H1 (cell line): Measurements from ENCODE around the gene TNRC6B. TPM values are rescaled to one million over a fixed set of nuclear protein-coding genes. Genes with fewer than 3 reads are reported as not detected.
"Not testable (repeated sequence)": the region's sequence is repeated elsewhere in the genome, so short reads cannot be mapped to it uniquely, and the experiment has no call there.

Experiments used
- CTCF ChIA-PET: fragments of 300-600 bp; sonication (Branson Sonifier 250); formaldehyde crosslinking; loops from one replicate; lab custom pipeline; 2021; ENCODE audit not compliant: partially characterized antibody; lab: Charles Lee
- POLR2A ChIA-PET: fragments of 300-600 bp; sonication (Branson Sonifier 250); formaldehyde crosslinking; loops from one replicate; lab custom pipeline; 2021; ENCODE audit warnings: inconsistent platforms; ENCODE audit not compliant: partially characterized antibody; lab: Charles Lee
- DNase-seq, 2 experiments: peaks; one replicate each; pipeline versions ENCODE4 v3.0.0 to v3.0.0-alpha.2; 2010 to 2022; ENCODE audit warnings: low spot score in 2 of 2, low read depth in 1 of 2, mixed read lengths in 1 of 2
- FAIRE-seq: peaks from 2 replicates; lab custom pipeline; 2011; peaks lifted over from hg19 to GRCh38; lab: Jason Lieb, UNC
- H2AFZ ChIP-seq: 2 replicates; pipeline ENCODE4 v1.8.1; 2012; ENCODE audit warnings: low read length, inconsistent platforms
- H2AK5ac ChIP-seq: 2 replicates; pipeline ENCODE4 v1.6.1; 2013; ENCODE audit warnings: low read depth, low read length
- H2BK120ac ChIP-seq: replicated peaks from 2 replicates; pipeline ENCODE3; 2013; ENCODE audit warnings: low read depth, low read length, inconsistent platforms
- H2BK12ac ChIP-seq: 2 replicates; pipeline ENCODE4 v1.6.1; 2013; ENCODE audit warnings: low read depth, low read length
- H2BK15ac ChIP-seq: 2 replicates; pipeline ENCODE4 v1.6.1; 2013; ENCODE audit warnings: low read length
- H2BK20ac ChIP-seq: 2 replicates; pipeline ENCODE4 v1.6.1; 2013; ENCODE audit warnings: low read length
- H2BK5ac ChIP-seq: 2 replicates; pipeline ENCODE4 v1.6.1; 2013; ENCODE audit warnings: low read depth, low read length
- H3K14ac ChIP-seq: 2 replicates; pipeline ENCODE4 v1.6.1; 2013; ENCODE audit warnings: inconsistent platforms; ENCODE audit not compliant: insufficient read length
- H3K18ac ChIP-seq: 2 replicates; pipeline ENCODE4 v1.6.1; 2013; ENCODE audit warnings: low read length; ENCODE audit errors: extremely low read depth
- H3K23ac ChIP-seq: 2 replicates; pipeline ENCODE4 v1.6.1; 2013; ENCODE audit warnings: inconsistent platforms; ENCODE audit not compliant: insufficient read length
- H3K23me2 ChIP-seq: 2 replicates; pipeline ENCODE4 v1.6.1; 2013; ENCODE audit warnings: low read depth, low read length
- H3K27ac ChIP-seq: 2 replicates; pipeline ENCODE4 v1.6.1; 2011; ENCODE audit warnings: low read depth, low read length, inconsistent platforms
- H3K27me3 ChIP-seq, 4 experiments: replicated peaks in 1 of 4; 1 replicate in 1 of 4; 2 replicates in 3 of 4; pipeline versions ENCODE4 v1.6.1 to v1.8.1; 2011 to 2013; ENCODE audit warnings: low read length in 3 of 4, mild to moderate bottlenecking in 3 of 4, inconsistent platforms in 2 of 4, mixed read lengths in 2 of 4, moderate library complexity in 1 of 4; ENCODE audit not compliant: control insufficient read depth in 3 of 4, insufficient read depth in 3 of 4; ENCODE audit errors: extremely low read depth in 1 of 4
- H3K36me3 ChIP-seq, 4 experiments: 2 replicates each; pipeline versions ENCODE4 v1.6.1 to v1.8.1; 2011 to 2013; ENCODE audit warnings: mild to moderate bottlenecking in 4 of 4, low read length in 3 of 4, moderate library complexity in 2 of 4, control low read depth in 1 of 4, inconsistent platforms in 1 of 4; ENCODE audit not compliant: insufficient read depth in 4 of 4, control insufficient read depth in 2 of 4
- H3K4ac ChIP-seq: replicated peaks from 2 replicates; pipeline ENCODE3; 2013; ENCODE audit warnings: low read length, low read depth, mixed read lengths, inconsistent platforms; ENCODE audit not compliant: insufficient read length
- H3K4me1 ChIP-seq, 4 experiments: replicated peaks in 1 of 4; 1 replicate in 1 of 4; 2 replicates in 3 of 4; pipeline versions ENCODE4 v1.6.1 to v1.8.1; 2011 to 2013; ENCODE audit warnings: low read length in 3 of 4, inconsistent platforms in 2 of 4, mixed read lengths in 1 of 4; ENCODE audit not compliant: insufficient read depth in 4 of 4, control insufficient read depth in 3 of 4
- H3K4me2 ChIP-seq, 2 experiments: 2 replicates each; pipeline versions ENCODE4 v1.6.1 to v1.8.1; 2011 to 2013; ENCODE audit warnings: low read depth in 2 of 2, low read length in 2 of 2, control low read depth in 1 of 2, inconsistent platforms in 1 of 2, mild to moderate bottlenecking in 1 of 2; ENCODE audit not compliant: insufficient read depth in 1 of 2
- H3K4me3 ChIP-seq, 4 experiments: fragments of 200-600, 300-600 bp in 1 of 4; sonication (generic), shearing (Covaris generic), sonication (Bioruptor Twin) in 1 of 4; 2 replicates each; pipeline versions ENCODE4 v1.5.1 to v1.8.1; 2011 to 2016; ENCODE audit warnings: low read length in 4 of 4, low read depth in 3 of 4, control low read depth in 2 of 4, inconsistent platforms in 2 of 4, mild to moderate bottlenecking in 2 of 4, mixed read lengths in 1 of 4, moderate library complexity in 1 of 4; ENCODE audit not compliant: insufficient read depth in 2 of 4; ENCODE audit errors: extremely low read depth in 1 of 4
- H3K56ac ChIP-seq: replicated peaks from 2 replicates; pipeline ENCODE3; 2013; ENCODE audit warnings: low read depth, mild to moderate bottlenecking, mixed read lengths, low read length, inconsistent platforms; ENCODE audit not compliant: insufficient read length
- H3K79me1 ChIP-seq: 2 replicates; pipeline ENCODE4 v1.6.1; 2013; ENCODE audit warnings: low read depth, low read length, control low read depth
- H3K79me2 ChIP-seq, 2 experiments: 2 replicates each; pipeline versions ENCODE4 v1.6.1 to v1.8.1; 2012 to 2013; ENCODE audit warnings: low read length in 2 of 2, mild to moderate bottlenecking in 2 of 2, inconsistent platforms in 1 of 2; ENCODE audit not compliant: insufficient read depth in 2 of 2, control insufficient read depth in 1 of 2
- H3K9ac ChIP-seq, 4 experiments: replicated peaks in 1 of 4; 1 replicate in 1 of 4; 2 replicates in 3 of 4; pipeline versions ENCODE4 v1.6.1 to v1.8.1; 2011 to 2013; ENCODE audit warnings: low read depth in 3 of 4, low read length in 3 of 4, control low read depth in 2 of 4, mild to moderate bottlenecking in 2 of 4, moderate library complexity in 2 of 4, inconsistent platforms in 1 of 4; ENCODE audit errors: extremely low read depth in 1 of 4
- H3K9me3 ChIP-seq, 2 experiments: 2 replicates each; pipeline versions ENCODE4 v1.6.1 to v1.8.1; 2012 to 2013; ENCODE audit warnings: mild to moderate bottlenecking in 2 of 2, moderate library complexity in 2 of 2, control low read depth in 1 of 2, inconsistent platforms in 1 of 2, low read depth in 1 of 2, low read length in 1 of 2, mixed read lengths in 1 of 2; ENCODE audit not compliant: insufficient read depth in 2 of 2
- H4K20me1 ChIP-seq, 2 experiments: replicated peaks in 1 of 2; 2 replicates each; pipeline versions ENCODE3 to v1.8.1; 2011 to 2013; ENCODE audit warnings: inconsistent platforms in 2 of 2, low read length in 2 of 2, mild to moderate bottlenecking in 1 of 2; ENCODE audit not compliant: insufficient read depth in 2 of 2, control insufficient read depth in 1 of 2
- H4K5ac ChIP-seq: 2 replicates; pipeline ENCODE4 v1.6.1; 2013; ENCODE audit warnings: low read length, low read depth, mixed read lengths, inconsistent platforms; ENCODE audit not compliant: insufficient read length
- H4K8ac ChIP-seq: 2 replicates; pipeline ENCODE4 v1.8.0; 2013; ENCODE audit warnings: mild to moderate bottlenecking, moderate library complexity, low read length, inconsistent platforms; ENCODE audit not compliant: insufficient read depth; ENCODE audit errors: extremely low read depth
- H4K91ac ChIP-seq: replicated peaks from 2 replicates; pipeline ENCODE3; 2013; ENCODE audit warnings: low read length, mixed read lengths, inconsistent platforms; ENCODE audit not compliant: insufficient read length
- WGBS, 2 experiments: shearing (Covaris generic) in 1 of 2; methylation state at CpG; one replicate each; pipeline versions ENCODE4 v1.1.6 to v1.1.7; 2013 to 2015; ENCODE audit warnings: low lambda C conversion rate in 2 of 2, mixed read lengths in 2 of 2, inconsistent platforms in 1 of 2, low coverage in 1 of 2, missing lambda C conversion rate in 1 of 2; ENCODE audit not compliant: insufficient replicate concordance in 2 of 2, insufficient coverage in 1 of 2, insufficient read length in 1 of 2; ENCODE audit errors: extremely low coverage in 1 of 2, missing lambda C conversion rate in 1 of 2; 5-methylcytosine and 5-hydroxymethylcytosine counted together
- polyA plus RNA-seq, 7 experiments: library from polyadenylated mRNA; depleted of rRNA in 3 of 7; stranded (reverse) in 5 of 7; unstranded in 2 of 7; fragments of >200 nt in 5 of 7; fragments of 200-250 nt in 2 of 7; gene quantifications; 1 replicate in 5 of 7; 2 replicates in 1 of 7; 4 replicates in 1 of 7; pipeline versions ENCODE4 v1.2.1 to v1.2.3, GENCODE V29; 2011 to 2013; ENCODE audit warnings: missing spikeins in 2 of 7, mixed read lengths in 2 of 7
- total RNA-seq: library from RNA; stranded (reverse); fragmentation: NEBNext Ultra II Directional; extraction: Animal tissue kit (Norgen Biotek cat#: 25700); gene quantifications from 2 replicates; pipeline ENCODE4 v1.2.1, GENCODE V29; 2021

The TNRC6B gene
- total and polyA plus RNA-seq, 2 of the 8 experiments (the other 6 are each of a cell fraction or from before 2014, with no cell fraction given) = 12.5 to 48.9 TPM

- not testable (repeated sequence) for H3K9ac ChIP-seq, H3K36me3 ChIP-seq, DNase-seq, H2BK120ac ChIP-seq, H3K18ac ChIP-seq, H3K23ac ChIP-seq, H3K27me3 ChIP-seq, H4K5ac ChIP-seq, H2BK20ac ChIP-seq, H2AFZ ChIP-seq, H2BK12ac ChIP-seq, H2BK15ac ChIP-seq, H3K23me2 ChIP-seq, H3K4me2 ChIP-seq, H4K91ac ChIP-seq, H4K8ac ChIP-seq, H3K14ac ChIP-seq, H3K9me3 ChIP-seq, H3K27ac ChIP-seq, H3K4ac ChIP-seq, FAIRE-seq, H3K4me3 ChIP-seq, H3K56ac ChIP-seq
- ChIA-PET CTCF (interaction anchor here (0.5 kb wide), 1 partner anchor 264 kb away, joined by 4 read pairs; no protein-coding TSS in a partner anchor), POLR2A (interaction anchor here (0.9 to 11.8 kb wide), 5 partner anchors 9 to 20 kb away, joined by 3 to 224 read pairs (median 5); partner anchors contain the start of gene TNRC6B)
- Histone ChIP-seq H3K79me2 (peaks cover 37 to 90% of the 10 kb centered on the region in 2 experiments), H4K20me1 (peaks cover 25 to 26% of the 10 kb centered on the region in 2 experiments), H3K79me1 (peaks cover 11% of the 10 kb centered on the region; the same call in 1 of the 2 replicates), H2AK5ac (0 out of 2 replicates have a peak overlapping the region, but pooled peaks have one; percentile 25), H2BK5ac (0 out of 2 replicates have a peak overlapping the region, but pooled peaks have one; percentile 47), H3K4me1 (peaks cover 23 to 48% (median 27%) of the 10 kb centered on the region in 4 experiments)
- WGBS, 2 experiments = 87% methylated on average over 8 of the region's 9 CpGs; no CpG with 5 or more reads in 1 of the 2 experiments
These were observed 19.7 kb downstream of the TNRC6B start for GRCh38 chr22:40197421-40197820.
